Erythroblast (primary cell): ENCODE results near the gene CLEC3B.
"Not testable (repeated sequence)": the region's sequence is repeated elsewhere in the genome, so short reads cannot be mapped to it uniquely, and the experiment has no call there.

Source experiments
- GATA1 ChIP-seq: IDR thresholded peaks from 2 replicates; pipeline ENCODE4 v1.6.1; 2011; ENCODE audit warnings: low read depth, mild to moderate bottlenecking, control low read depth, low read length, moderate library complexity
- POLR2A ChIP-seq: IDR thresholded peaks from 2 replicates; pipeline ENCODE4 v1.6.1; 2011; ENCODE audit warnings: mild to moderate bottlenecking, low read length

GRCh38 chr3:45078256-45078655, 52.2 kb downstream of the CLEC3B start:
- not testable (repeated sequence) for TF ChIP-seq POLR2A, GATA1
